GM18517 (cell line): ENCODE data around the gene MROH7.

Source experiments
- ATAC-seq: cut with Tn5 transposase; IDR thresholded peaks from one replicate; pipeline ENCODE4 v1.9.1; 2021; ENCODE audit warnings: mild to moderate bottlenecking, moderate library complexity; ENCODE audit not compliant: unreplicated experiment

Gene MROH7

GRCh38 chr1:54694771-54695170 lies 53.2 kb downstream of the MROH7 start:
- no peak for ATAC-seq

- no peak for ATAC-seq
These were observed 53.6 kb downstream of the MROH7 start for GRCh38 chr1:54695221-54695620.

DNA sequence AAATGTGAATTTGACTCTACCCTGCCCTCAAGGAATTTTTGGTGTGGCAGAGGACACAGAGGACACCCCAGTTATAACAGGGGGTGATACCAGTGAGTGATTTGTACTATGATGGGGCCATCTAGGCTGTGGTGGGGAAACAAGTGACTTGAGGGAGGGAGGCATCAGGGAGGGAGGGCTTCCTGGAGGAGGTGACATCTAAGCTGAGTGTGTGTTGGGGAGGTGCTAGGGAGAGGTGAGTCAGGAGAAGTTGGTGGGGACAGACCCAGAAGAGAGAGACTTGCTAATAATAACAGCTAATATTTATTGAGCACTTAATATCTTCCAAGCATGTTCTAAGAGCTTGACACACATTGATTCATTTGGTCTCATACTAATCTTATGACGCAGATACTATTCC lies 54.2 kb downstream of the MROH7 start:
- ATAC-seq: no peak

GRCh38 chr1:54696262-54696661 lies 54.7 kb downstream of the MROH7 start:
- no peak for ATAC-seq

DNA sequence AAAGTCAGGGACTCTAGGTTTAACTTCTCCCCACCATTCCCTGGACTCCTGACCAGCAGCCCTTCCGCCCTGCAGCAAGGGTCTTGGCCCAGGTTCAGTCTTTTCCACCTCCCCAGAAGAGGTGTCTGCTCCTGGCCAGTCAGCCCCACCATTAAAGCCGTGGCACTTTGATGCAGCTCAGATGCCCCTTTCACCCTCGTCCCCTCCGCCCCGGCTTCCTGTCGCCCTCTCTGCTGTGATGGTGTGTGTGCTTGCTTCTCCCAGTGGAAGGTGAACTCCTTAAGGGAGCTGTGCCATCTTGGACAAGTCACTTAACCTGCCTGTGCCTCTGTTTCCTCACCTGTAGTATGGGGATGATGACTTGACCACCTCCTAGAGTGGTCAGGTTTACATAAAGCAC lies 56.3 kb downstream of the MROH7 start:
- ATAC-seq: no peak

- no peak for ATAC-seq
These were observed 56.8 kb downstream of the MROH7 start for GRCh38 chr1:54698346-54698745.

DNA sequence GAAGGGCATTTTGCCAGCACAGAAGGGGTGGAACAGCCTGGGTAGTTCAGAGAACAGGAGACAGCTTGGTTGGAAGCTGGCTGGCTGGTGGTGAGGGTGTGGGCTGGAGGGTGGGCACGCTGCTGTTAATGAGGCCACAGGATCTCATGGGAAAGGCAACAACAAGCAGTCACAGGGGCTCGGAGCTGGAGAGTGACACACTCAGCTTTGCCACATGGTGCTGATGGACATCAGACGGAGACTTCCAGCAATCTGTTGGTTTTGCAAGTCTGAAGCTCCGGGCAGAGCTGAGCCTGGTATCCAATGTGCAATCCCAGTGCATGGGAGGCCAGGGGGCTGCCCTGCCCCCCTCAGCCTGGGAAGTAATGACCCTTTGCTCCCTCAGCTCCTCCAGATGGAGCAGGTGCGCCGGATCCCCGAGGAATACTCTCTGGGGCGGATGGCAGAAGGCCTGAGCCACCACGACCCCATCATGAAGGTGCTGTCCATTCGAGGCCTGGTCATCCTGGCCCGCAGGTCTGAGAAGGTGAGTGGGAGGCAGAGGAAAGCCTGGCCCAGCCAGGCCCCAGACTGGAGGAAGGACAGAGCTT lies 58.4 kb downstream of the MROH7 start:
- no peak for ATAC-seq

DNA sequence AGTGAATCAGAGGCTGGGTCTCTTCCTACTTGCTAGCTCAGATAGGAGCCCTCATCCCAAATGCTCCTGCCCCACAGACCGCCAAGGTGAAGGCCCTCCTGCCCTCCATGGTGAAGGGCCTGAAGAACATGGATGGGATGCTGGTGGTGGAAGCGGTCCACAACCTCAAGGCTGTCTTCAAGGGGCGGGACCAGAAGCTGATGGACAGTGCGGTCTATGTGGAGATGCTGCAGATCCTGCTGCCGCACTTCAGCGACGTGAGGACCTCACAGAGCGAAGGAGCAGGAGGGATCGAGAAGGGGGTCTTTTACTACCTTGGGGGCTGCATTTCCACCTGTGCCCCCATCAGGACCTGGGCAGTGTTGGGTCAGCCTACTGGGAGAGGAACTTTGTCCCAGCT lies 59.5 kb downstream of the MROH7 start:
- ATAC-seq: no peak

DNA sequence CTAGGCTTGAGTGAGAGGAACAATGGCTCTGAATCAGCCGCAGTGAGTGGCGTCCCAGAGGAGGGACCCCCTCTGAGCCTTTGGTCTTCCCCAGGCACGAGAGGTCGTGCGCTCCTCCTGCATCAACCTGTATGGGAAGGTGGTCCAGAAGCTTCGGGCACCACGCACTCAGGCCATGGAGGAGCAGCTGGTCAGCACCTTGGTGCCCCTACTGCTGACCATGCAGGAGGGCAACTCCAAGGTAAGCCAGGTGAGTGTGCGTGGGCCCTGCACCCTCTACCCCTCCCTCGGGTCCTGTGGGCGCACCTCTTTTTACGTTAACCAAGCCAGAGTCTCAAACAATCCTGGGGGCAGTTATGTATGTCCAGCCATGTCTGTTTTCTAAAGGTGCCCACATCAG lies 60.4 kb downstream of the MROH7 start:
- ATAC-seq: no peak

GRCh38 chr1:54703471-54703870 lies 61.9 kb downstream of the MROH7 start:
- no peak for ATAC-seq

GRCh38 chr1:54705153-54705552 lies 63.6 kb downstream of the MROH7 start:
- no peak for ATAC-seq

- ATAC-seq: no peak
These were observed 64.8 kb downstream of the MROH7 start for GRCh38 chr1:54706419-54706818.

DNA sequence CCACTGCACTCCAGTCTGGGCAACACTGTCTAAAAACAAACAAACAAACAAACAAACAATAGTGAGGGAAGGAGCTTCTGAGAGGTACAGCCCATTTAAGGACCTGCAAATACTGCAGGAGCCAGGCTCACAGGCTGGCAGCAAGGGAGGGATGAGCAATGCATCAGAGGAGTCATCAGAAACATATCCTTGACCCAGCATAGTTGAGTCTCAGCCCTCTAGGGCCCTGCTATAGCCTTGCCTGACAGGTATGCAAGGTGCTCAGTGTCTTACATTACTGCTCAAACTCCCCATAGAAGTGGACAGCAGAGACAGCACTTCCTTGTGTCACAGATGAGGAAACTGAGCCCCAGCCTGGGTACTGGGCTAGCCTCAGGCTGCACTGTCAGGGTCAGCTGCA lies 66.8 kb downstream of the MROH7 start:
- no peak for ATAC-seq

DNA sequence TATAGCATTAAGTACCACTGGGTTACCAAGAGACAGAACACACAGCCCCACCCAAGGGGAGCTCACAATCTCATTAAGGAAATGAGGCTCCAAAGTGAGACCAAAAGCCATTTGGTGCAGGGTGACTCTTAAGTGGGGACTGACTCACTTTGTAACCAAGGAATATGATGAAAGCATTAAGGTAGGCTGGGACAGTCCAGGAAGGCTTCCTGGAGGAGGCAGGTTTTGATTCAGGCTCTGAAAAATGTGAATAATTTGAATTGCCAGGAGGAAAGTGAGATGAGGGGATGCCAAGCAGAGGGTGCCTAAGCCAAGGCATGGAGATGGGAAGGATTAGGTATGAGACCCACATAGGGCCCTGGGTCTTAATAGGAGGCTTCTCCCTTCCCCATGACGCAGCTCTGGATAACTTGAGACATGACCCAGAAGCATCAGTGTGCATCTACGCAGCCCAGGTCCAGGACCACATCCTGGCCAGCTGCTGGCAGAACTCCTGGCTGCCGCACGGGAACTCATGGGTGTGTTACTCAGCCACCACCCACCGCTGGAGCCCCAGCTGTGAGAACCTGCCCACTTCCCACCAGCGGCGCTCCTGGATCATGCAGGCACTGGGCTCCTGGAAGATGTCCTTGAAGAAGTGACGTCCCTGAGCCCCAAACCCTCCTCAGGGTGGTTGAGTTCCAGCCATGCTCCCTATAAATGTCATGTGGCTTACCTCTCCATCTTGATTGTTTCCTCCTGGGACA lies 68.1 kb downstream of the MROH7 start:
- no peak for ATAC-seq

- no peak for ATAC-seq
These were observed 68.8 kb downstream of the MROH7 start for GRCh38 chr1:54710434-54710833.

DNA sequence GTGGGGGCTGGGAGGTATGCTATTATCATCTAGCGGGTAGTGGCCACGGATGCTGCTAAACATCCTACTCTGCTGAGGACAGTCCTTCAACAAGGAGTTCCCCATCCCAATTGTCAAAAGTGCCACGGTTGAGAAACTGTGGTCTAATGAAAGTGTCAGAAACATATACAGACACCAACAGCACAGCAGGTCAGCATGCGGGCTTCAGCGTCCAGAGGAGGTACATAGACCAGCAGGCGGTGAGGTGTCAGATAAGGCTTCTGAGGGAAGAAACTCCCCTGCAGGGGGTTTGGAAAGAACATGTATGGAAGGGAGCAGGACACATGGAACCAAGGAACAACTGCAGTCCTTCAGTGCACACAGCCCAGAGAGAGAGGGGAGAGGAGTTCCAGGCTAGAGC lies 69.3 kb downstream of the MROH7 start:
- ATAC-seq: no peak

DNA sequence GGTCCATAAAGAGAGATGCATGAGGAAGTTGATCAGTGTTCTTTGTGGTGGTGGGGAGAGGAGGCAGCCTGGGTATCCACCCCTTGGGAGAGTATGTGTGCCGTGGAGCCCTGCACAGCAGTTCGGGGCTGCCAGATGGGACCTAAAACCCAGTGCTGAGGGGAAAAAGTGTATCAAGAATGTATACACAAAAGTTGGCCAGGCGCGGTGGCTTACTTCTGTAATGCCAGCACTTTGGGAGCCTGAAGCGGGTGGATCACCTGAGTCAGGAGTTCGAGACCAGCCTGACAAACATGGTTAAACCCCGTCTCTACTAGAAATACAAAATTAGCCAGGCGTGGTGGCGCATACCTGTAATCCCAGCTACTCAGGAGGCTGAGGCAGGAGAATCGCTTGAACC lies 70.0 kb downstream of the MROH7 start:
- no peak for ATAC-seq

DNA sequence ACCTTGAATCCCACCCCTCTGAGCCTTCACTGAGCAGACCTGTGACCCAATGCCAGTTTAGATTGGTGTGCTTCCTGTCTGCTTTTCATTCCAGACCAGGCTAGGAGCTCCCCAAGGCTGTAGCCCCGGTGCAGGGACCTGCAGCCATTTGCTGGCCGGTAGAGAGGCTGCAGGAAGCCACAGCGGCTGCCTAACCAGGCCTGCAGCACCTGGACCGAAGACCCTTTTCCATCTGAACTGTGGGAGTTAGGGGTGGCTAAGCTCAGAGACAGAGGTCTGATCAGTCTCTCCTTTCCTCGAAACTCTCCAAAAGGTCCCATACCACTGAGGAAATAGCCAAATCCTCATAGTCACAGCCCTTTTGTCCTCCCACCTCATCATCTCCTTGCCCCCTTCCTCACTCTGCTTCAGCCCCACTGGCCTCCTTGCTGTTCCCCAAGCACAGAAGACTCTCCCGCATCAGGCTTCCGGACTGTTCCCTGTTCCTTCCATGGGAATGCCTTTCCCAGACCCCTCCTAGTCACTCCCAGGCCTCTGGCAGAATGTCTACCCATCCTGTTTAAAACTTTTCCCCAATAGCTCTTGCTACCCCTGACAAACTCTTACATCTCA lies 73.4 kb downstream of the MROH7 start:
- ATAC-seq: no peak

DNA sequence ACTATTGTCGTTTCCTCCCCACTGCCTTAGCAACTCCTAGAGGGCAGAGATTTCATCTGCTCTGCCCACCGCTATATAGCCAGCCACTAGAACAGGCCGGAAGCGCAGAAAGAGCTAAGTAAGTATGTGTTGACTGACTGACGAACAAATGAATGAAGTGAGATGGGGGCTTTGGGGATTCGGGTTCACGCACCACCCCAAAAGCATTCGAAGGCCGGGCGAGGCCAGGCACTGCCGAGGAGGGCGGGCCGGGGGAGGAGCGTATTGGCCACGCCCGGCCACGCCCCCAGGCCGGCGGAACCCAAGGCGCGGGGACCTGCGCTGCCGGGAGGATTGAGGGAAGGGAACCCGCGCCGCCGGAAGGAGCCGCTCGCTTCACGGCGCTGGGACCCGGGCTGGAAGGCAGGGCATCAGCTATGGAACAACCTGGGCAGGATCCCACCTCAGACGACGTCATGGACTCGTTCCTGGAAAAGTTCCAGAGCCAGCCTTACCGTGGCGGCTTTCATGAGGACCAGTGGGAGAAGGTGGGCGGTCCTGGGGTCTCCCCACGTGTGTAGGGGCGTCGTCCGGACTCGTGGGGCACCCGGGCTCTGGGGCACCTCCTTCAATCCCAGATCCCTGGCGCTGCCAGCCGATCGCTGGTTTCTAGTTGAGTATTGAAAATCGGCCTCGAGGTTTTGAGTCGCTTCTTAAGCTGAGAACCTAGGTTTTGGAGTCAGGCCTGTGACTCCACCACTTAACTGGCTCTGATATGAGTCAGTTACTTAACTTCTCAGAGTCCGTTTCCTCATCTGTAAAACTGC lies 74.1 kb downstream of the MROH7 start, which contains the start of gene TTC4:
TSS of gene TTC4 (plus strand) at position 369 of the 806 bp plus-strand sequence. CDS start at position 417, 48 bp downstream.
- peak; percentile 82 for ATAC-seq

- no peak for ATAC-seq
These were observed 74.9 kb downstream of the MROH7 start for GRCh38 chr1:54716299-54717047.

GRCh38 chr1:54721719-54722118 lies 80.1 kb downstream of the MROH7 start:
- no peak for ATAC-seq
